Activated naive CD8-positive, alpha-beta T cell treated with anti-CD3 and anti-CD28 coated beads, Interleukin-2, amount 10 ng/mL, durations not matched to agents 7 days and 5 days (primary cell): ENCODE results near the gene PDZD2. TPM values are rescaled to one million over a fixed set of nuclear protein-coding genes. Genes with fewer than 3 reads are reported as not detected.
A peak's percentile ranks its signal among the peaks of the same experiment; 100 is the strongest.
"Not testable (repeated sequence)": the region's sequence is repeated elsewhere in the genome, so short reads cannot be mapped to it uniquely, and the experiment has no call there.

Experiments
- ATAC-seq: fragments of 150-1000 bp; cut with Tn5 transposase; one replicate; pipeline ENCODE4 v1.10.0; 2021; ENCODE audit warnings: low read depth, moderate library complexity
- POLR2A ChIA-PET: fragments of 350-600 bp; sonication (Branson Sonifier 250); formaldehyde crosslinking; loops from one replicate; lab custom pipeline; 2021; ENCODE audit warnings: antibody characterized with exemption; lab: Charles Lee
- DNase-seq: peaks from one replicate; pipeline ENCODE4 v3.0.0; 2021
- H3K27ac Mint-ChIP-seq: one replicate; pipeline ENCODE4 v1.8.0; 2022; ENCODE audit warnings: mild to moderate bottlenecking, mixed read lengths
- H3K27me3 Mint-ChIP-seq: one replicate; pipeline ENCODE4 v1.8.0; 2022; ENCODE audit warnings: mild to moderate bottlenecking, moderate library complexity, mixed read lengths
- H3K36me3 Mint-ChIP-seq: one replicate; pipeline ENCODE4 v1.8.0; 2021; ENCODE audit warnings: mild to moderate bottlenecking, mixed read lengths
- H3K4me1 Mint-ChIP-seq: one replicate; pipeline ENCODE4 v1.8.0; 2021; ENCODE audit warnings: mixed read lengths
- H3K4me3 Mint-ChIP-seq: one replicate; pipeline ENCODE4 v1.8.0; 2022; ENCODE audit warnings: mild to moderate bottlenecking, moderate library complexity, mixed read lengths
- H3K9me3 Mint-ChIP-seq: one replicate; pipeline ENCODE4 v1.8.0; 2021; ENCODE audit warnings: mixed read lengths
- total RNA-seq, 2 experiments: library from RNA; stranded (reverse); gene quantifications; one replicate each; pipeline ENCODE4 v1.2.3, GENCODE V29; 2021

Gene PDZD2
- total RNA-seq, 2 experiments from 2014 or later: 0.14 to 0.22 TPM

DNA sequence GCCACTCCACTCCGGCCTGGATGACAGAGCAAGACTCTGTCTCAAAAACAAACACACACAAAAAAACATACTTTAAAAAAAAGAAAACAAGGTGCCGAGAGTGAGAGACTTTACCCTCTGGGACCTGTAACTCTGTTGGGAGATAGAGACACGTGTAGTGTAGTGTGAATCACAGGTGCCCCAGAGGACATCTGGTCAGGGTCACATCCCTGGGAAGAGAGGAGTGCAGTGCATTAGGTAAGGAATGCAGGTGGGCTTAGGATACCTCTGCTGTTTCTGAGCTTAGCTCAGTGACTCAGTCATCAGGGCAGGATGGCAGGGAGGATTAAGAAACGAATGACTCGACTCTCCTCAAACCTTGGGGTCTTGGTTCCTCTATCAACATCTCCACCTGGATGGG lies 360.5 kb downstream of the PDZD2 start:
- POLR2A ChIA-PET: no interaction called here

GRCh38 chr5:32000731-32001130 lies 361.8 kb downstream of the PDZD2 start:
- Mint-ChIP-seq H3K4me1 (peaks cover 4% of the 10 kb centered on the region), H3K36me3 (no peaks in the 10 kb centered on the region), H3K27ac (no peak overlapping the region), H3K27me3 (no peaks in the 10 kb centered on the region), H3K9me3 (no peaks in the 10 kb centered on the region), H3K4me3 (no peak overlapping the region)
- DNase-seq (no peak), ATAC-seq (no peak)
- POLR2A ChIA-PET: no interaction called here

More for the DNA sequence above, 360.5 kb downstream of the PDZD2 start:
- H3K27ac Mint-ChIP-seq: no peak overlapping the region
- peaks cover 8% of the 10 kb centered on the region for H3K4me1 Mint-ChIP-seq
- H3K4me3 Mint-ChIP-seq: no peak overlapping the region
- no peaks in the 10 kb centered on the region for H3K36me3 Mint-ChIP-seq
- DNase-seq: no peak
- ATAC-seq: no peak
- no peaks in the 10 kb centered on the region for H3K9me3 Mint-ChIP-seq
- H3K27me3 Mint-ChIP-seq: no peaks in the 10 kb centered on the region

DNA sequence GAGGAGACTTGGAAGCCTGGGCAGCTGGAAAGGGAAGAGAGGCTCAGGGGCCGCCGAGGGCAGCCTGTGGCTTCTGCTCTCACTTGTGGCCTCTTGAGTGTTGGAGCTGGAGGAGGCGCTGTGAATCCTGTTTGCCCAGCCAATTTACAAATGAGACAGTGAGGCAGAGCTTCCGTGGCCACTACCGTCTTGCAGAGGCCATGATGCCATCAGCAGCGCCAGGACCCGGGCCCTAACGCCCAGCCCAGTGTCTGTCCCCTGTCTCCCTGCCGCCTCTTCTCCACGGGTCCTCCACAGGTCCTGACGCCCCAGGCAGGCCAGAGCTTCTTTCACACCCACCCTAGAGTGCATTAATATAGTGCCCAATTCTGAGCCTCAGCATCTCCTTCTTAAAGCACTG lies 362.4 kb downstream of the PDZD2 start:
- Mint-ChIP-seq H3K9me3 (no peaks in the 10 kb centered on the region), H3K36me3 (no peaks in the 10 kb centered on the region), H3K4me3 (no peak overlapping the region), H3K27ac (no peak overlapping the region), H3K27me3 (no peaks in the 10 kb centered on the region), H3K4me1 (no peaks in the 10 kb centered on the region)
- DNase-seq: no peak
- no peak for ATAC-seq
- POLR2A ChIA-PET: no interaction called here

GRCh38 chr5:32001707-32002106 lies 362.8 kb downstream of the PDZD2 start:
- no peak for DNase-seq
- Mint-ChIP-seq H3K27me3 (peaks cover 2% of the 10 kb centered on the region), H3K4me1 (no peaks in the 10 kb centered on the region), H3K9me3 (no peaks in the 10 kb centered on the region), H3K4me3 (no peak overlapping the region), H3K36me3 (no peaks in the 10 kb centered on the region), H3K27ac (no peak overlapping the region)
- POLR2A ChIA-PET: no interaction called here
- no peak for ATAC-seq

- Mint-ChIP-seq H3K4me1 (no peaks in the 10 kb centered on the region), H3K27me3 (peaks cover 2% of the 10 kb centered on the region), H3K27ac (peak overlapping the region; percentile 25), H3K36me3 (no peaks in the 10 kb centered on the region), H3K4me3 (no peak overlapping the region), H3K9me3 (no peaks in the 10 kb centered on the region)
- ATAC-seq (no peak), DNase-seq (no peak)
- POLR2A ChIA-PET: no interaction called here
Observed at GRCh38 chr5:32002755-32003154, 363.8 kb downstream of the PDZD2 start.

- POLR2A ChIA-PET: no interaction called here
- DNase-seq (no peak), ATAC-seq (no peak)
- H3K36me3 Mint-ChIP-seq: no peaks in the 10 kb centered on the region
- no peaks in the 10 kb centered on the region for H3K9me3 Mint-ChIP-seq
- peaks cover 2% of the 10 kb centered on the region for H3K27me3 Mint-ChIP-seq
- H3K27ac Mint-ChIP-seq: no peak overlapping the region
- no peak overlapping the region for H3K4me3 Mint-ChIP-seq
- H3K4me1 Mint-ChIP-seq: no peaks in the 10 kb centered on the region
Observed at GRCh38 chr5:32003981-32004380, 365.1 kb downstream of the PDZD2 start.

DNA sequence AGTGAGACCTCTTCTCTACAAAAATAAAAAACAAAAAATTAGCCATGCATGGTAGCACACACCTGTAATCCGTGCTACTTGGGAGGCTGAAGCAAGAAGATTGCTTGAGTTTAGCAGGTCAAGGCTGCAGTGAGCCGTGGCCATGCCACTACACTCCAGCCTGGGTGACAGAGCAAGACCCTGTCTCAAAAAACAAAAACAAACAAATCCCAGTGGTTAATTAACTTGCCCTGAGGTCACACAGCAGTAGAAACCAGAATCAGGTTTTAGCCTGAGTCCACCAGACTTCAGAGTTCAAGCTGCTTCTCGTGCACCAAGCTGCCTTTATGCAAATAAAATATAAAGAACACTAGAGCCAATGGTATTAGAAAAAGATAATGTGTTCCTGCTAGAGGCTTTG lies 365.5 kb downstream of the PDZD2 start:
- POLR2A ChIA-PET: no interaction called here
- Mint-ChIP-seq H3K9me3 (no peaks in the 10 kb centered on the region), H3K4me3 (no peak overlapping the region), H3K4me1 (no peaks in the 10 kb centered on the region), H3K27me3 (peaks cover 2% of the 10 kb centered on the region), H3K36me3 (no peaks in the 10 kb centered on the region), H3K27ac (no peak overlapping the region)
- no peak for DNase-seq
- no peak for ATAC-seq

GRCh38 chr5:32008746-32009145 lies 369.8 kb downstream of the PDZD2 start:
- DNase-seq (no peak), ATAC-seq (no peak)
- Mint-ChIP-seq H3K27ac (no peak overlapping the region), H3K9me3 (no peaks in the 10 kb centered on the region), H3K36me3 (no peaks in the 10 kb centered on the region), H3K4me1 (no peaks in the 10 kb centered on the region), H3K27me3 (peaks cover 2% of the 10 kb centered on the region), H3K4me3 (no peak overlapping the region)
- POLR2A ChIA-PET: no interaction called here

- Mint-ChIP-seq H3K4me1 (peaks cover 18% of the 10 kb centered on the region), H3K27me3 (no peaks in the 10 kb centered on the region), H3K27ac (no peak overlapping the region), H3K4me3 (no peak overlapping the region), H3K36me3 (peaks cover 1% of the 10 kb centered on the region), H3K9me3 (no peaks in the 10 kb centered on the region)
- DNase-seq (no peak), ATAC-seq (no peak)
- POLR2A ChIA-PET: no interaction called here
Observed at GRCh38 chr5:32013658-32014057, 374.7 kb downstream of the PDZD2 start.

GRCh38 chr5:32014096-32014745 lies 375.3 kb downstream of the PDZD2 start:
- H3K27ac Mint-ChIP-seq: no peak overlapping the region
- POLR2A ChIA-PET: no interaction called here
- peaks cover 2% of the 10 kb centered on the region for H3K36me3 Mint-ChIP-seq
- ATAC-seq: no peak
- DNase-seq: no peak
- peaks cover 22% of the 10 kb centered on the region for H3K4me1 Mint-ChIP-seq
- no peaks in the 10 kb centered on the region for H3K9me3 Mint-ChIP-seq
- H3K4me3 Mint-ChIP-seq: no peak overlapping the region
- no peaks in the 10 kb centered on the region for H3K27me3 Mint-ChIP-seq

DNA sequence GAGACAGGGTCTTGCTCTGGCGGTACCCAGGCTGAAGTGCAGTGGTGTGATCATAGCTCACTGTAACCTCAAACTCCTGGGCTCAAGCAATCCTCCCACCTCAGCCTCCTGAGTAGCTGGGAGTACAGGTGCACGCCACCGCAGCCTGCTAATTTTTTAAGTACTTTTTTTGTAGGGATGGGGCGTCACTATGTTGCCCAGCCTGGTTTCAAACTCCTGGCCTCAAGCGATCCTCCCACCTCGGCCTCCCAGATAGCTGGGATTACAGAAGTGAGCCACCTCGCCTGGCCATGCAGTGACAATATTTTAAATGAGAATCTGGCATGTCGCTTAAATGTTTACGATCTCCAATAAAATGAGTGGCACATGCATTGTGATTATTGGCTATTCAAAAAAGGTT lies 376.3 kb downstream of the PDZD2 start:
- ATAC-seq, H3K27me3 Mint-ChIP-seq, H3K4me3 Mint-ChIP-seq, DNase-seq, H3K27ac Mint-ChIP-seq, H3K9me3 Mint-ChIP-seq, POLR2A ChIA-PET, H3K36me3 Mint-ChIP-seq: not testable (repeated sequence)
- peaks cover 25% of the 10 kb centered on the region for H3K4me1 Mint-ChIP-seq

DNA sequence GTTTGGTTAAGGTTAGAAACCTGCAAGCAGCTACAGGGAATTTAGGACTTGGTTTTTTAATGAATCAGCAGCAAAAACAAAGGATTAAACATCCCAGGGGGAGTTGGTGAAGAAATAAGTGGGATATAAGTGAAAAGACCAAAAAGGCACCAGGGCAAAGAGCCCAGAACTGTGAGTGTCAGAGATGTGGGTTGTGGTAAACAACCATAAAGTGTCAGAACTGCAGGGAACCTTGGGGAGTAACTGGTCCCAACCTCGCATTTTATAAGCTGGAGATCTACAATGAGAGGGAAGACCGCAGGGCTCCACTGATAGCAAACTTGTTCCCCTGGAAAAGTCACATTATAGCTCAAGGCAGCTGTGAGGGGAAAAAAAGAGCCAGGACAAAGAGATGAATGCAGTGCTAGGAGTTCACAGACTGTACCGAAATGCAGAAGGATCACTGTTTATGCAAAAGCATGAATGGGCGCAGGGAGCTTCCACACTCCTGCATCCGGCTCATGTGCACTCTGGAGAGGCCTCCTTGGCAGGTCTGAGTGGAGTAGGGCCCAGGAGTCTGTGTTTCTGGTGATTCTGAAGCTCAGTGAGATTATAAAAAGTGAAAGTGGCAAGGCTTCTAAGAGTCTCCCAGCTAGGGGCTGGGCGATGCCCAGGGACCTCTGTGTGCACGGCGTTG lies 378.9 kb downstream of the PDZD2 start:
- ATAC-seq (peak; percentile 26), DNase-seq (no peak)
- Mint-ChIP-seq H3K4me1 (peaks cover 29% of the 10 kb centered on the region), H3K4me3 (peak overlapping the region; percentile 47), H3K27ac (peak overlapping the region; percentile 44), H3K27me3 (no peaks in the 10 kb centered on the region), H3K9me3 (no peaks in the 10 kb centered on the region), H3K36me3 (peaks cover 2% of the 10 kb centered on the region)
- POLR2A ChIA-PET: no interaction called here

DNA sequence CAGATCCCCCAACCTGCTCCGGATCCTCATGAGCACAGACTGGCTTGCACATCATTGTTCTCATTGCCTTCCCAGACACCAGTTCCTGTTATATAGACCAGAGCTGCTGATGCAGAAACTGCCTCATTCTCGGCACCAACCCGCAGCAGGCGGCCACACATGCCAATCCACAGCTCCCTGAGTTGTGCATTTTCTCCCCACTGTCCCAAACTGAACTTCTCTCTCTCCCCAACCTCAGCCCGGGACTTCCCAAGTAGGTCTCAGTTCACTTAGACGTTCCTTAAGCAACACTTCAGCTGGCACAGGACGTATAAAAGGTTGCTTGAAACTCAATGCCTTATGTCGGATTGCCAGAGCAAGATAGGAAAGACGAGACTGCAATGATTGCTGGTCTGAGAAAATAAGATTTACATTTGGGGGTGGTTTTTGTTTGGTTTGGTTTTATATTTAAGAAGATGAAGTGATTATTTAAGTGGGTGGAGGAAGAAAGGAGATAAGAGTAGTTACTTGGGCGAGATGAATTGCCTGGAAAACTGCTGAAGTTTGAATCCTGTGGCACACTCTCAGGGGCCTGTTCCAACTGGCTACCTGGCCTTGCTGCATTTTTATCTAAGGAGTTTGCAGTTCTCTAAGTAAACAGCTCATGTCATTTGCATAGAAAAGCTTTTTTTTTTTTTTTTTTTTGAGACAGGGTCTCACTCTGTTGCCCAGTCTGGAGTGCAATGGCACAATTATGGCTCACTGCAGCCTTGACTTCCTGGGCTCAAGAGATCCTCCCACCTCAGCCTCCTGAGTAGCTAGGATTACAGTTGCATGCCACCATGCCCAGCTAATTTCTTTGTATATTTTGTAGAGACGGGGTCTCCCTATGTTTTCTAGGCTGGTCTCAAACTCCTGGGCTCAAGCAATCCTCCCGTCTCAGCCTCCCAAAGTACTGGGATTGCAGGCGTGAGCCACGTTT lies 379.8 kb downstream of the PDZD2 start:
- Mint-ChIP-seq H3K36me3 (peaks cover 2% of the 10 kb centered on the region), H3K27ac (peak overlapping the region; percentile 44), H3K27me3 (no peaks in the 10 kb centered on the region), H3K4me3 (peak overlapping the region; percentile 47), H3K4me1 (peaks cover 29% of the 10 kb centered on the region), H3K9me3 (no peaks in the 10 kb centered on the region)
- POLR2A ChIA-PET: no interaction called here
- DNase-seq (no peak), ATAC-seq (peak; percentile 15)
